Measurements from ENCODE around the gene NEMF. TPM values are rescaled to one million over a fixed set of nuclear protein-coding genes. Genes with fewer than 3 reads are reported as not detected.
A peak's percentile ranks its signal among the peaks of the same experiment; 100 is the strongest.
"Not testable (repeated sequence)": the region's sequence is repeated elsewhere in the genome, so short reads cannot be mapped to it uniquely, and the experiment has no call there.

NEMF gene
- total RNA-seq, 1 donor from 2014 or later, result 41.3 TPM

DNA sequence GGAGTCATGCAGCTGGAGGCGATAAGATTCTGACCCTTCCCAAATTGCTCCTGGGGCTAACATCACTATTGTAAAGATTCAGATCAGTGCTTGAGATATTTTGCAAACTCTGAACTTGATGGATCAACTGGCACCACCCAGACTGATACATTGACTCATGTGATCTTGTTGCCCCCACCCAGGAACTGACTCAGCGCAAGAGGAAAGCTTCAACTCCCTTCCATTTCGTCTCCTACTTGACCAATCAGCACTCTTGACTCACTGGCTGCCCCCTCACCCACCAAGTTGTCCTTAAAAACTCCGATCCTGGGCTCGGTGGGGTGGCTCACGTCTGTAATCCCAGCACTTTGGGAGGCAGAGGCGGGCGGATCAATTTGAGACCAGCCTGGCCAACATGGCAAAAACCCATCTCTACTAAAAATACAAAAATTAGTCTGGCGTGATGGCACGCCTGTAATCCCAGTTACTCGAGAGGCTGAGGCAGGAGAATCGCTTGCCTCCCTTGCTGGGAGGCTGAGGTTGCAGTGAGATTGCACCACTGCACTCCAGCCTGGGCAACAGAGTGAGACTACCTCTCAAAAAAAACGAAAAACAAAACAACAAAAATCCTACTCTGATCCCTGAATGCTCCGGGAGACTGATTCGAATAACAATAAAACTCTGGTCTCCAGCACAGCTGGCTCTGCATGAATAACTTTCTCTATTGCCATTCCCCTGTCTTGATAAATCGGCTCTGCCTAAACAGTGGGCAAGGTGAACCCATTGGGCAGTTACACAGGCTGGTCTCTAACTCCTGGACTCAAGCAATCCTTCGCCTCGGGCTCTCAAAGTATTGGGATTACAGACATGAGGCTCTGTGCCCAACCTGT, 30.5 kb upstream of the NEMF start:
- no peak for DNase-seq (ENCODE audit: low read depth)
- TF ChIP-seq, protein P1, sequence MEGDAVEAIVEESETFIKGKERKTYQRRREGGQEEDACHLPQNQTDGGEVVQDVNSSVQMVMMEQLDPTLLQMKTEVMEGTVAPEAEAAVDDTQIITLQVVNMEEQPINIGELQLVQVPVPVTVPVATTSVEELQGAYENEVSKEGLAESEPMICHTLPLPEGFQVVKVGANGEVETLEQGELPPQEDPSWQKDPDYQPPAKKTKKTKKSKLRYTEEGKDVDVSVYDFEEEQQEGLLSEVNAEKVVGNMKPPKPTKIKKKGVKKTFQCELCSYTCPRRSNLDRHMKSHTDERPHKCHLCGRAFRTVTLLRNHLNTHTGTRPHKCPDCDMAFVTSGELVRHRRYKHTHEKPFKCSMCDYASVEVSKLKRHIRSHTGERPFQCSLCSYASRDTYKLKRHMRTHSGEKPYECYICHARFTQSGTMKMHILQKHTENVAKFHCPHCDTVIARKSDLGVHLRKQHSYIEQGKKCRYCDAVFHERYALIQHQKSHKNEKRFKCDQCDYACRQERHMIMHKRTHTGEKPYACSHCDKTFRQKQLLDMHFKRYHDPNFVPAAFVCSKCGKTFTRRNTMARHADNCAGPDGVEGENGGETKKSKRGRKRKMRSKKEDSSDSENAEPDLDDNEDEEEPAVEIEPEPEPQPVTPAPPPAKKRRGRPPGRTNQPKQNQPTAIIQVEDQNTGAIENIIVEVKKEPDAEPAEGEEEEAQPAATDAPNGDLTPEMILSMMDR (conservative IDR thresholded peaks at IDR 0.05; ENCODE audit: low read depth, low read length), result no peak
- H3K4me3 ChIP-seq (ENCODE audit: low read depth, low read length), result no peak overlapping the region

DNA sequence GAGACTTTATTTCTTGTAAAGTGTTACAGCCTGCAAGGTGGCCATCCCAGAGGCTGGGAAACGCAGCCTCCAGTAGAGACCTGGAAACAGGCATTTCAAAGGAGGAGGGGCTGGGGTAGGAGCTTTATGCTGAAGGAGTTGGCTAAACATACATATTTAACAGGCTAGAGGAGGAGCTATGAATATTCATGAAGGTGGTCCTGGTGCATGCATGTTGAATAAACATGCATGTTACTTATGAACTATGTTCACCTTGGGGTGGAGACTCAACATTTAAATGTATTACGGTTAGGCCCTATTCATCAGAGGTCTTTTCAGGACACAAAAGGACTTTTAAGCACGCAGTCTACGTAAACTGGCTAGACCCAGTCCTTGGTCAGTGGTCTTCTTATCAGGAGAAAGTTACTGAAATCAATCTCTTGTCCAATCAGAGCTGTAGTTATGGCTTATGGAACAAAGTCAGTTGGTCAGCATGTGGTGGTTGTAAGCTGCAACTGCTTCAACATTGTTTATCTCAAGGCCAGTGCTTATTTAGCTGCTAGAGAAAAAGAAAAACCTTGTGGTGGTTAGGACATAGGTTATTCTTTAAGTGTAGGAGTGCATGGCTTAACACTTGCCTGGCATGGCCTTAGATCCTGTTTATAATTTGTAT, 28.9 kb upstream of the NEMF start:
- TF ChIP-seq, protein P1 (conservative IDR thresholded peaks at IDR 0.05; ENCODE audit: low read depth, low read length), result no peak
- H3K4me3 ChIP-seq (ENCODE audit: low read depth, low read length), result no peak overlapping the region

DNA sequence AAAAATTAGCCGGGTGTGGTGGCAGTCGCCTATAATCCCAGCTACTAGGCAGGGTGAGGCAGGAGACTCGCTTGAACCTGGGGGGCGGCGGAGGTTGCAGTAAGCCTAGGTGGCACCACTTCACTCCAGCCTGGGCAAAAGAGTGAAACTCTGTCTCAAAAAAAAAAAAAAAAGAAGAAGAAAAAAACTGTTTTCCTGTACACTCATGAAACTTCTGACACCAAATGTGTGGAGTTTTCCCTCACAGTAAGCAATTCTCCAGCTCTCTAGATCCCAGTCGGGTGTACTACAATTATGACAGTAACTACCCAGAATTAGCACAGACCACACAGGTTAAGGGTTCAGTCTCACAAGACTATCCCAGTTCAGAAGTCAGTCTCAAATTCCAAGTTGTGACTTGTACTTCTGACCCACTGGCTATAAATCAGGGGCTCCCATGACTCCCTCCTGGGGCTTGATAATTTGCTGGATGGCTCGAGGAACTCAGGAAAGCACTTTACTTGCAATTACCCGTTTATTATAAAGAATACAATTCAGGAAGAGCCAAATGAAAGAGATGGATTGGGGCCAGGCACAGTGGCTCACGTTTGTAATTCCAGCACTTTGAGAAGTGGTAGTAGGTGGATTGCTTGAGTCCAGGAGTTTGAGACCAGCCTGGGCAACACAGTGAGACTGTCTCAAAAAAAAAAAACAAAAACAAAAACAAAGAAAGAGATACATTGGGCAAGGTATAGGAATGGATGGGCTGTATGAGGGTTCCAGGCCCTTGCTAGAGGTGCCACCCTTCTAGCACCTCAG, 27.9 kb upstream of the NEMF start:
- peak; percentile 26 for DNase-seq (ENCODE audit: low read depth)
- no peak overlapping the region for H3K4me3 ChIP-seq (ENCODE audit: low read depth, low read length)
- TF ChIP-seq, protein P1 (conservative IDR thresholded peaks at IDR 0.05; ENCODE audit: low read depth, low read length), result no peak

More for the DNA sequence above, 28.9 kb upstream of the NEMF start:
- no peak for DNase-seq (ENCODE audit: low read depth)

DNA sequence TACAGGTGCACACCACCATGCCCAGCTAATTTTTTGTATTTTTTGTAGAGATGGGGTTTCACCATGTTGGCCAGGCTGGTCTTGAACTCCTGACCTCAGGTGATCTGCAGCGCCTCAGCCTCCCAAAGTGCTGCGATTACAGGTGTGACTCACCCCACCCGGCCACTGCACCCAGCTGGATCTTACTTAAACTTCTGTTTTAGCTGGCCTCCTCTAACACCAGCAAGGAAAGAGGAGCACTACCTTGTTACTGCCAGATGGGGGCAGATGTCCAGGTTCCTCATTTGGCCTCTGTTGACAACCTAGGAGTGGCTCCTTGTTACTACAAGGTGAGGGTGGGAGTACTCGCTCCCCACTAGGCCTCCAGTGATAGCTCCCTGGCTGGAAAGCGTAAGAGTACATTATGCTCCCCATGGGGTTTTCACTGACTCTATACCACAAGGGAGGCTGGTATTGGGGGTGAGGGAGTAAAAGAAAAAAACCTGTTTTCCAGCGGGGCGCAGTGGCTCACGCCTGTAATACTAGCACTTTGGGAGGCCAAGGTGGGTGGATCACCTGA, 27.1 kb upstream of the NEMF start:
- no peak overlapping the region for H3K4me3 ChIP-seq (ENCODE audit: low read depth, low read length)
- TF ChIP-seq, protein P1 (conservative IDR thresholded peaks at IDR 0.05; ENCODE audit: low read depth, low read length), result peak; percentile 79
- peak; percentile 38 for DNase-seq (ENCODE audit: low read depth)

DNA sequence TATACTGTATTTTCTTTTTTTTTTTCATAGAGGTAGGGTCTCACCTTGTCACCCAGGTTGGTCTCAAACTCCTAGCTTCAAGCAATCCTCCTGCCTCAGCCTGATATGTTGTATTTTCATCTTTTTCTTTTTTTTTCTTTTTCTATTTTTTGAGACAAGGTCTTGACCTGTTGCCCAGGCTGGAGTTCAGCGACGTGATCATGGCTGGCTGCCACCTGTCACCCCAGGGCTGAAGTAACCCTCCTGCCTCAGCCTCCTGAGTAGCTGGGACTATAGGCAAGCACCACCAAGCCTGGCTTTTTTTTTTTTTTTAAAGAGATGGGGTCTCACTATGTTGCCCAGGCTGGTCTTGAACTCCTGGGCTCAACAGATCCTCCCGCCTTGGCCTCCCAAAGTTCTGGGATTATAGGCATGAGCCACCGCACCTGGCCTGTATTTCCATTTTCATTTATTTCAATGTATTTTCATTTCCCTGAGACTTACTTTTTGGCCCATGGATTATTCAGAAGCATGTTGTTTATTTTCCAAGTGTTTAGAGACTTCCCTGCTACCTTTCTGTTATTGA, 24.1 kb upstream of the NEMF start:
- TF ChIP-seq, protein P1 (conservative IDR thresholded peaks at IDR 0.05; ENCODE audit: low read depth, low read length), result no peak
- H3K4me3 ChIP-seq (ENCODE audit: low read depth, low read length), result no peak overlapping the region
- no peak for DNase-seq (ENCODE audit: low read depth)

DNA sequence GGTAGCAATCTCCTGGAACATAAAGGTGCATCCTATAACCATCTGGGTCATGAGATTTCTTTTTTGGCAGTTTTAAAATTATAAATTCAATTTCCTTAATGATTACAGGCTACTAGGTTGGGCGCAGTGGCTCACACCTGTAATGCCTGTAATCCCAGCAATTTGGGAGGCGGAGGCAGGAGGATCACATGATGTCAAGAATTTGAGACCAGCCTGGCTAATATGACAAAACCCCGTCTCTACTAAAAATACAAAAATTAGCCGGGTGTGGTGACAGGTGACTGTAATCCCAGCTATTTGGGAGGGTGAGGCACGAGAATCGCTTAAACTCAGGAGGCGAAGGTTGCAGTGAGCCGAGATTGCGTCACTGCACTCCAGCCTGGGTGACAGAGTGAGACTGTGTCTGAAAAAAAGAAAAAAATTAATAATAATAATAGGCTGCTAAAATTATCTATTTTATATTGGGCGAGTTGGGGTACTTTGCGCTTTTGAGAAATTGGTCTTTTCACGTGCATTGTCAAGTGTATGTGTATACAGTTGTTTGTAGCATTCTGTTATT, 23.1 kb upstream of the NEMF start:
- DNase-seq (ENCODE audit: low read depth), result no peak
- H3K4me3 ChIP-seq (ENCODE audit: low read depth, low read length), result no peak overlapping the region
- TF ChIP-seq, protein P1 (conservative IDR thresholded peaks at IDR 0.05; ENCODE audit: low read depth, low read length), result no peak

DNA sequence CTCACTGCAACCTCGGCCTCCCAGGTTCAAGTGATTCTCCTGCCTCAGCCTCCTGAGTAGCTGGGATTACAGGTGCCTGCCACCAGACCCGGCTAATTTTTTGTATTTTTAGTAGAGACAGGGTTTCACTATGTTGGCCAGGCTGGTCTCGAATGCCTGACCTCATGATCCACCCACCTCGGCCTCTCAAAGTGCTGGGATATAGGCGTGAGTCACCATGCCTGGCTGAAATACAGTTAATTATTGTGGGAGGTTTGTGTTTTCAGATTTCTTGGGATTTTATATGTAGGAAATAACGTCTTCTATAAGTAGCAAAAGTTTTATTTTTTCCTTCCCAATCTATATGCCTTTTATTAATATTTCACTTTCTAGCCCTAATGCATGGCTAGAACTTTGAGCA, 21.0 kb upstream of the NEMF start:
- H3K4me3 ChIP-seq (ENCODE audit: low read depth, low read length); DNase-seq (ENCODE audit: low read depth): not testable (repeated sequence)
